Stimulated activated memory B cell treated with anti-CD40 and anti-IgM and Interleukin-4, amounts not matched to agents 10 μg/mL and 1 μg/mL and 100 μg/mL, for 72 hours (primary cell): ENCODE data around the gene XYLB.
"Not testable (repeated sequence)": the region's sequence is repeated elsewhere in the genome, so short reads cannot be mapped to it uniquely, and the experiment has no call there.

Experiments used
- ATAC-seq: fragments of 150-1000 bp; cut with Tn5 transposase; 2 replicates; pipeline ENCODE4 v1.10.0; 2021
- H3K27ac Mint-ChIP-seq: one replicate; pipeline ENCODE4 v1.8.0; 2022; ENCODE audit warnings: mild to moderate bottlenecking, mixed read lengths
- H3K27me3 Mint-ChIP-seq: one replicate; pipeline ENCODE4 v1.8.0; 2022; ENCODE audit warnings: mixed read lengths
- H3K36me3 Mint-ChIP-seq: one replicate; pipeline ENCODE4 v1.8.0; 2022; ENCODE audit warnings: mixed read lengths
- H3K4me1 Mint-ChIP-seq: one replicate; pipeline ENCODE4 v1.8.0; 2022; ENCODE audit warnings: mixed read lengths
- H3K4me3 Mint-ChIP-seq: one replicate; pipeline ENCODE4 v1.8.0; 2022; ENCODE audit warnings: mild to moderate bottlenecking, moderate library complexity, mixed read lengths
- H3K9me3 Mint-ChIP-seq: one replicate; pipeline ENCODE4 v1.8.0; 2022; ENCODE audit warnings: mixed read lengths

The XYLB gene

DNA sequence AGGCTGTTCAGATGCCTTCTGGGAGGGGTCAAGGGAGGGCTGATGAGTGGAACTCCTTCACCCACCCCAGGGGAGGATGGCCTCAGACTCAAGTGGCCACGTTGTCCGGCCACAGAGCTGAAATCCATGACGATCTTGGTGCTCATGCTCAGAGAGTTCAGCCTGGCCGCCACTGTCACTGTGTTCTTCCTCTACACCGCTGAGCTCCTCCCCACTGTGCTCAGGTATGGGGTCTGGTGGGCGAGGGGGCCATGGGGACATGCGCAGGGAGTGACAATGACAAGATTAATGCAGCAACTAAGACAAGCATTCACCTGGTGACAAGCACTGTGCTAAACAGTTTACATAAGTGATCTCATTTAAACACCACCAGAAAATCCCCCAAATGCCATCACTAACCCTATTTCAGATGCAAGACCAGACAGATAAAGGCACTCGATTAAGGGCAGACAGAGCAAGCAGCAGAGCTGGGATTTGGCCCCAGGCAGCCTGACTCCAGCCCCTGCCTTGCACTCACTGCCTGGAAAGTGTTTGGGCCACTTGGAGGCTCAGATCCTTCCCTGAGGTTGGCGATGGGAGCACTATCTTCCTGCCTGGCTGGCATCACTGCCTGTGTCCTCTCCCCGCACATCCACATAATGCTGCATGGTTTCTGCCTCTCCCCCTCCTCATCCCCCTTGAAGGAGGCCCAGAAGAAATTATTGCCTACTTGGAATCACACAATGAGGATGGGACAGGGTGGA, 30.9 kb upstream of the XYLB start:
- Mint-ChIP-seq H3K4me1 (no peaks in the 10 kb centered on the region), H3K9me3 (peaks cover 3% of the 10 kb centered on the region), H3K36me3 (no peaks in the 10 kb centered on the region), H3K27me3 (peaks cover 15% of the 10 kb centered on the region), H3K27ac (no peak overlapping the region), H3K4me3 (no peak overlapping the region)
- no peak for ATAC-seq

DNA sequence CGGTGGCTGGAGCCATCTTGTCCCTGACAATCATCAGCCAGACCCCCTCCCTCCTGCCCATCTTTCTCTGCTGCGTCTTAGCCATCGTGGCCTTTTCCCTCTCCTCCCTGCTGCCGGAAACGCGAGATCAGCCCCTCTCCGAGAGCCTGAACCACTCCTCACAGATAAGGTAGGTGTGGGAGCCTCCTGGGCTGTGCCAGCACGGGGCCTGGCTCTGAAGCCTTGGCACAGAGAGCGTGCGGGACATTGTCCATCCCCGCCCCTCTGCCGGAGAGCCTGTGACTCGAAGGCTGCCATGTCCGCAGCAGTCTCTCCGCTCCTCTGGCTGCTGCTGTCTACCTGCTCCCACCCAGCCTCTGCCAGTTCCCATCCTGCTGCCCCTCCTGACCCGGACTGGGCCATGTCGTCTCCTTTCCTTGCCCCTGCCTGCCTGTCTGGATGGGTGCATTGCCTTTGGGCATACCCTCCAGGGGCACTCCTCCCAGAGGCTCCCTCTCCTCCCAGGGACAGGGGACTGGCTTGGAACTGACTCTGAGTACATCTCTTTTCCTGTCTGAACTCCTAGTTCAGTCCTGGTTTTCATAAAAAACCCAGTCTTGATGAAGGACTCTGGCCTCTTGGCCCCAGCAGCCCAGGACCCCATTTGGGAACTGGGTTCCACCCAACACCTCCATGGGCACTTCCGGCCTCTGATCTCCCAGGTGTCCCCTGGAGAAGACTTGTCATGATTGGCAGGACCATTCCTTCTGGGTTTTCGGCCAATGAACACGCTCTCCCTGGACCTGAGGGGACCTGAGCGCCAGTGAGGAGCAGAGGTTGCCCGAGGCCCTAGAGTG, 30.0 kb upstream of the XYLB start:
- ATAC-seq: no peak
- peaks cover 15% of the 10 kb centered on the region for H3K27me3 Mint-ChIP-seq
- H3K4me1 Mint-ChIP-seq: no peaks in the 10 kb centered on the region

DNA sequence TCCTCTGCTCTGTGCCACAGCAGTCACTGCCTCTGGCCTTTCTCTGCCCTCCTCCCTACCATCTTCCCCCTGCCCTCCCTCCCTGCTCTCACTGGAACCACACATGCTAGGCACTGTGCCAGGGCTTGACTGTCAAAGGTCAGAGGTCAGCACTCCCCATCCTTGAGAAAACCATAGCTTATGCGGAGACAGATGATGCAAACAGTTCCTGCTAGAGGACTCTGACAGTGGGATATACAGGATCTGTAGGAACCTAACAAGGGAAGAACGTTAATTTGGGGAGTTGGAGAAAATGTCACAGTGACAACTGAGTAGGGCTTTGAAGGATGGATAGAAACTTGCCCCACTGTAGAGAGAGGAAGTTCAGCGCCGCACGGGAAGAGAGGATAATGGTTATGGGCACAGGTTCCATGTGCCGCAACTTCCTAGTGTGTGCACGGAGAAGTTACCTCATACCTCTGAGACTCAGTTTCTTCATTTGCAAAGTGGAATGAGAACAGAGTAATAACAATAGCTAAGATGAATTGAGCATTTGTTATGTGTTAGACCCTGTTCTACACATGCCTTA, 29.3 kb upstream of the XYLB start:
- Mint-ChIP-seq H3K4me3 (no peak overlapping the region), H3K27ac (no peak overlapping the region), H3K36me3 (no peaks in the 10 kb centered on the region), H3K9me3 (peaks cover 6% of the 10 kb centered on the region), H3K27me3 (peaks cover 9% of the 10 kb centered on the region), H3K4me1 (no peaks in the 10 kb centered on the region)
- ATAC-seq: no peak

More for the DNA sequence above, 30.0 kb upstream of the XYLB start:
- Mint-ChIP-seq H3K27ac (no peak overlapping the region), H3K9me3 (peaks cover 3% of the 10 kb centered on the region), H3K4me3 (no peak overlapping the region), H3K36me3 (no peaks in the 10 kb centered on the region)

DNA sequence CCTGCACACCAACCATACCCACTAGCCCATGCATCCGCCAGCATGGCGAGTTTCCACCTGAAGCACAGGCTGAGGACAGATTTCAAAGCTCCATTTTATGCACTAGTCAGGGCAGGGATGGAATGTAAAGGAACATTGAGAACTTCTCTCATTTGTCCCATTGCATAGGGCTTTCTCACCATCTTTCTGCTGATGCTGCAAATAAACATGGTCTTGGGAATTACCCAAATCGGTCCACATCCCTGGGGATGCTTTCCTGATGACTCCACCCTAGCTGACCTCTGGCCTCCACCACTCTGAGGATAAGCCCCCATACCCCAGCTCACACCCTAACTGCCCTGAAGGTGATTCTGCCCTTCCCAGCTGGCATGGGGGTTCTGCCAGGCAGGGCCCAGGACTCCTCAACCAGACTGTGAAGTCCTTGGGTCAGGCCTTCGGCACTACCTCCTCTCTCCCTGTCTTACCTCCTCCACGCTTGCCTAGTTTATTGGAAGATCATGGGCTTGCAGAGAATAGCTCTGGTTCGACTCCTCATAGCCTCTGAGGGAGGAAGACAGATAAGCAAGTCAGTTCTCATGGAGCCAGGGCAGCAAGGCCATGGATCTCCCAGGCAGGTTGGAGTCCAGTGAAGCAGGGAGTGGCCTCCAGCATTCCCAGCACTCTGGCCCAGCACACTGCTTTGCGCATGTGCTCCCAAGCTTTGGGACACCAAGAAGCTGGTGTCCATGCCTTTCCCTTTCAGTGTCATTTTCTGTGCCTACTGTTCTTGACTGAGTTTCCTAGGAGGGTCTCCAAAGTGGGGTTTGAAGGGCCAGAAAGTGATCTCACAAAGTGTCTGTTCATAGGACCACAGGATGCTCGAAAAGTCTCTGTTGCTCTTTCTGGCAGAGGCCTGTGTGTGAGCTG, 27.6 kb upstream of the XYLB start:
- H3K4me1 Mint-ChIP-seq: no peaks in the 10 kb centered on the region
- no peak for ATAC-seq

DNA sequence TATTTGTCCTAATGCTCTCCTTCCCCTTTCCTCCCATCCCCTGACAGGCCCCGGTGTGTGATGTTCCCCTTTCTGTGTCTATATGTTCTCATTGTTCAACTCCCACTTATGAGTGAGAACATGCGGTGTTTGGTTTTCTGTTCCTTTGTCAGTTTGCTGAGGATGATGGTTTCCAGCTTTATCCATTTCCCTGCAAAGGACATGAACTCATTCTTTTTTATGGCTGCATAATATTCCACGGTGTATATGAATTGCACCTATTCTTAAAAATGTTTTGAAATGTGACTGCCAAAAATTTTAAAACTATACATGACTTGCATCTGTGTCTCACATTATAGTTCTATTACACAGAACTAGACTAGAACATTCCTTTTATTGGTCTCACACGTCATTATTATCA, 25.9 kb upstream of the XYLB start:
- ATAC-seq, H3K27ac Mint-ChIP-seq, H3K4me3 Mint-ChIP-seq, H3K4me1 Mint-ChIP-seq, H3K36me3 Mint-ChIP-seq: not testable (repeated sequence)
- peaks cover 24% of the 10 kb centered on the region for H3K27me3 Mint-ChIP-seq
- H3K9me3 Mint-ChIP-seq: peaks cover 13% of the 10 kb centered on the region

More for the DNA sequence above, 27.6 kb upstream of the XYLB start:
- Mint-ChIP-seq H3K4me3 (no peak overlapping the region), H3K27me3 (peaks cover 8% of the 10 kb centered on the region), H3K9me3 (peaks cover 13% of the 10 kb centered on the region), H3K27ac (no peak overlapping the region), H3K36me3 (no peaks in the 10 kb centered on the region)

DNA sequence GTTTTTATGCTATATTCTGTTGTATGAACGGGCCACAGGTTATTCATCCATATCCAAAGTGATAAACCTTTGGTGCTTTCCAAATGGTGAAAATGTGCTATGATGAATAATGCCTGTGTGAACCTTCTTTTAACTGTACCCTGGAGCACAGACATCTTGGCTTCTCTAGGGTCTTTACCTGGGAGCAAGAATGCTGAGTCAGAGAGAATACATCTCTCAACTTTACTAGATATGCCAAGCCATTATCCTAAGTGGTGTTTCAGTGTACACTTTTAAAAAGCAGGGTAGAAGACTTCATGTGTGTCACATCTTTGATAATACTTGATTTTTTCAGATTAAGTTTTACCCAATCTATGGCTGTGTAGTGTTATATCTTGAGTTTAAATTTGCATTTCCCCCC, 23.5 kb upstream of the XYLB start:
- Mint-ChIP-seq H3K36me3 (no peaks in the 10 kb centered on the region), H3K27ac (no peak overlapping the region), H3K4me3 (no peak overlapping the region), H3K4me1 (no peaks in the 10 kb centered on the region), H3K9me3 (peaks cover 16% of the 10 kb centered on the region), H3K27me3 (peaks cover 46% of the 10 kb centered on the region)
- ATAC-seq: no peak

DNA sequence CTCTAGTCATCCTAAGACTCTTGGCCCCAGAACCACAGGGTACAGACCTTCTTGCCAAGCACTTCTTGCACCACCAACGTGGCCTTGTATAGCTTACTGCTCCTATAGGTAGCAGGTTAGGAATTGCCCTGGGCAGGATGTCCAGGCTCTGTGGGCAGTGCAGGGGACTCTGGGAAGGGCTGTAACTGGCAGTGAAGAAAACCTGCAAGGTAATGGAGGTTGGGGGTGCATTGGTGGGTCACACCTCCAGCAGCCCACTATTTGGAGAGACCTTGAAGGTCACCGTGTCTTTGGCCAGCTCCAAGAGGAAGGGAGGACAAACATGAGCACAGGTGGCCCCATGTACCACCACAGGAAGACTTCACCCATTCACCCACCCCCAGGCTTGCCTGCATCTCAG, 21.3 kb upstream of the XYLB start:
- H3K4me1 Mint-ChIP-seq: no peaks in the 10 kb centered on the region
- H3K9me3 Mint-ChIP-seq: peaks cover 16% of the 10 kb centered on the region
- no peak overlapping the region for H3K27ac Mint-ChIP-seq
- H3K27me3 Mint-ChIP-seq: peaks cover 54% of the 10 kb centered on the region
- H3K36me3 Mint-ChIP-seq: no peaks in the 10 kb centered on the region
- H3K4me3 Mint-ChIP-seq: no peak overlapping the region
- no peak for ATAC-seq

DNA sequence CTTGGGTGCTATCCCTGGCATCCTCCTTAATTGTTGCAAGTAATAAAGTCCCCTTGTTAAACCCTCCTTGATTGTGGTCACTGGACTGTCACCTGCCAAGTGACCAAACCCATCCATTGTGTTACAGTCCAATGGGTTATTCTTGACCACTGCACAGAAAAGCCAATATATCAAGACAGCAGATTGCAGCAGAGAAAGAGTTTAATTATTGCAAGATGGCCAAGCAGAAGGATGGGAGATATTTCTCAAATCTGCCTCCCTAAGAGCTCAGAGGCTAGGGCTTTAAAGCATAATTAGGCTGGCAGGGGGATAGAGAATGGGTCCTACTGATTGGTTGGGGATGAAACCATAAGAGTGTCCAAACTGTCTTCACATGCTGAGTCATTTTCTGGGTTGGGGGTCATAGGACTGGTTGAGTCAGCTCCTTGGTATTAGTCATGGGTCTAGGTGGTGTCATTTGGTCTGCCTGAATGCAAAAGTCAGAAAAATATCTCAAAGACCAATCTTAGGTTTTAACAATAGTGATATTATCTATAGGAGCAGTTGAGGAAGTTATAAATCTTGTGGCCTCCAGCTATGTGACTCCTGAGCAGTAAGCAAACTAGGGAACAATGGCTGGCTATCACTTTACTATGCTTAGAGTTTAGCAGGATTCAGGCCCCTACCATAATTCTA, 19.1 kb upstream of the XYLB start:
- ATAC-seq: no peak
- peaks cover 66% of the 10 kb centered on the region for H3K27me3 Mint-ChIP-seq
- H3K9me3 Mint-ChIP-seq: peaks cover 9% of the 10 kb centered on the region
- H3K27ac Mint-ChIP-seq: no peak overlapping the region
- H3K4me1 Mint-ChIP-seq: no peaks in the 10 kb centered on the region
- H3K4me3 Mint-ChIP-seq: no peak overlapping the region
- no peaks in the 10 kb centered on the region for H3K36me3 Mint-ChIP-seq

DNA sequence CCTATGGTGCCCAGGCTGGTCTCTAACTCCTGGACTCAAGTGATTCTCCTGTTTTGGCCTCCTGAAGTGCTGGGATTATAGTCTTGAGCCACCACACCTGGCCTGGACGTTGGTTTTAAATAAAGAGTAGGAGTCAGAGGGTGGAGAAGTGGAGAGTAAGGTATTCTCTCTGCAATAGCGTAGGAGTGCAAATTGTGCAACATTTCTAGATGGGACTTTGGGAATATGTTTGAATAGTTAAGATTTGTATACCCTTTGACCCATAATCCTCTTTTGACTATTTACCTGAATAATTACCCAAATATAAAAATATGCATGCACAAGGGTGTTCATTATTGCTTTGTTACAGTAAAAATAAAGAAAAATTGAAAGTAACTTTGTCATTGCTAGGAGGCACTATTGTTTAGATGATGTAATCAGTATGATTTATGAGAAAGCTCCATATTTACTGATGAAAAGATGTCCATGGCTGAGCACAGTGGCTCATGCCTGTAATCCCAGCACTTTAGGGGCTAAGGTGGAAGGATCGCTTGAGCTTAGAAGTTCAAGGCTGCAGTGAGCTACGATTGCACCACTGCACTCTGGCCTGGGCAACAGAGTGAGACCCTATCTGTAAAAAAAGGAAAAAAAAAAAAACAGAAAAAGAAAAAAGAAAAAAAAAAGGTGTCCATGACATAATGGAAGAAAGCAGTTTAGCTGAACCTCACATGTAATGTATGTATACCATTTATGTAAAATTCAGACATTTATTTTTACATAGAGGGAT, 15.1 kb upstream of the XYLB start:
- no peak overlapping the region for H3K27ac Mint-ChIP-seq
- no peak overlapping the region for H3K4me3 Mint-ChIP-seq
- H3K4me1 Mint-ChIP-seq: no peaks in the 10 kb centered on the region
- ATAC-seq: no peak
- no peaks in the 10 kb centered on the region for H3K36me3 Mint-ChIP-seq
- H3K27me3 Mint-ChIP-seq: peaks cover 55% of the 10 kb centered on the region
- peaks cover 3% of the 10 kb centered on the region for H3K9me3 Mint-ChIP-seq

DNA sequence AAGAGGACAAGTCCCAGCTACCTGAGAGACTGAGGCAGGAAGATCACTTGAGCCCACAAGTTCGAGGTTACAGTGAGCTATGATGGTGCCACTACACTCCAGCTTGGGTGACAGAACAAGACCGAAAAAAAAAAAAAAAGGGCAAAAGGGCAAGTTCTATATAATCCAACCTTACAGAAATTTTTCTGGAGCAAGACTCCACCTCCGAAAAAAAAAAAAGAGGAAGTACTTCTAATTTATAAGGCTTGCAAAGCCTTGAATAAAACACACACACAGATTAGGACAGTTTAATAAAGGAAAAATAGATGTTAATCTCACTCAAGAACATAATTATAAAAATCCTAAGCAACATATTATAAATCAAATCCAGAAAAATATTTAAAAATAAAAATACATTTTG, 14.4 kb upstream of the XYLB start:
- H3K9me3 Mint-ChIP-seq: peaks cover 2% of the 10 kb centered on the region
- H3K27me3 Mint-ChIP-seq: peaks cover 51% of the 10 kb centered on the region
- H3K36me3 Mint-ChIP-seq: no peaks in the 10 kb centered on the region
- no peak overlapping the region for H3K27ac Mint-ChIP-seq
- H3K4me1 Mint-ChIP-seq: no peaks in the 10 kb centered on the region
- ATAC-seq: no peak
- no peak overlapping the region for H3K4me3 Mint-ChIP-seq

DNA sequence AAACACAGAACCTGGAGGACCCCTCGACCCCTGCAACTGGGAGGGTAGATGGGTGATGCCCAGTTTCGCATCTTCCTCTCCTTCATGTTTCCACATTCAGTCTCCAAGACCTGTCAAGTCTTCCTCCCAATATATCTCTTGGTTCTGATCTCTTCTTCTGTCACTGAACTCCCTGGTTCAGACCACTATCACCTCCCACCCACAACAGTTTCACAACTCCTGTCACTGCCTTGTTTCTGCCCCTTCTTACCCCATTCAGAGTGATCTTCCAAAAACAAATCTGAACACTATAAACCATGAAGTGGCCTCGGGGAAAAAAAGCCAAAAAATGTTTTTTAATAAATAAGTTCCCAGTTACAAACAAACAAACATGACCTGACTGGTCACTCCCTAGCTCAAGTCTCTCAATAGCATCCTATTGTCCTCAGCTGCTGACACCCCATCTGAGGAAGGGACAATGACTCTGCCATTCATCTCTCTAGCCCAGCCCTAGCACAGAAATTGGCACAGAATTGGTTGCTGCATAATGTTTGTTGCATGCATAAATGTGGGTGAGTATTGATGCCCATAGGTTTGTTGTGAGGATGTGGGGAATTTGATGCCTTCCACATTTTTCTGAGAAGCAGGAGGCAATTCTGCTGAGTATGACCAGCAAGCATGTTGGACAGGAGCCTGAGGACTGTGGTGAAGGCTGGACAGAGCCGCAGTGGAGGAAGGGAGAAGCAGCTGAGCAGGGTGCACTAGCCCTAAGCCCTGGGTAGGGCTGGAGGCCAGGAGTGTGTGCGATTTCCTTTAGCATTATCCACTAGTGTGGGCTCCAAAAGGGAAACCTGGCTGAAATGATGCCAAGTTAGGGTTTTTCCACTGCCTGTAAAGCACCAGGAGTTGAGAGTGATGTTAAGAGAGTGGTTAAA, 12.2 kb upstream of the XYLB start:
- Mint-ChIP-seq H3K4me1 (no peaks in the 10 kb centered on the region), H3K36me3 (no peaks in the 10 kb centered on the region), H3K27me3 (peaks cover 38% of the 10 kb centered on the region), H3K9me3 (no peaks in the 10 kb centered on the region), H3K4me3 (no peak overlapping the region), H3K27ac (no peak overlapping the region)
- ATAC-seq: no peak

DNA sequence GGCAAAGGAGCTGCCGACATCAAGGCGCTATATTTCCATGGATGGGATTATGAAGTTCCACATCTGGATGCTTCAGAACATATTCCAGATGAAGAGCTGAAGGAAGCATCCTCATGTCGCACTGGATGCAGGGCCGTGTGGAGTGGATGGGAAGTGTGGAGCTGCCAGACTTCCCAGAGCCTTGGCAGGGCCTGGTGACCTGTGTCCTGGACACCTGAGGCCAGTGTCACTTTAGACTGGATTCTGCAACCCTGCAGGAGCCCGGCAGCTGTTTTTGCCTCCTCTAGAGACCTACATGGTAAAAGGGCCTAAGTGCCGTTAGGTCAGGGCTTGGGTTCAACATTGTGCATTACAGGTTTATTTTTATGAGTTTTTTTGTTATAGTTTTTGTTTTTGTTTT, 11.3 kb upstream of the XYLB start:
- Mint-ChIP-seq H3K27ac (no peak overlapping the region), H3K36me3 (no peaks in the 10 kb centered on the region), H3K27me3 (peaks cover 38% of the 10 kb centered on the region), H3K4me3 (no peak overlapping the region), H3K9me3 (no peaks in the 10 kb centered on the region), H3K4me1 (no peaks in the 10 kb centered on the region)
- ATAC-seq: no peak

DNA sequence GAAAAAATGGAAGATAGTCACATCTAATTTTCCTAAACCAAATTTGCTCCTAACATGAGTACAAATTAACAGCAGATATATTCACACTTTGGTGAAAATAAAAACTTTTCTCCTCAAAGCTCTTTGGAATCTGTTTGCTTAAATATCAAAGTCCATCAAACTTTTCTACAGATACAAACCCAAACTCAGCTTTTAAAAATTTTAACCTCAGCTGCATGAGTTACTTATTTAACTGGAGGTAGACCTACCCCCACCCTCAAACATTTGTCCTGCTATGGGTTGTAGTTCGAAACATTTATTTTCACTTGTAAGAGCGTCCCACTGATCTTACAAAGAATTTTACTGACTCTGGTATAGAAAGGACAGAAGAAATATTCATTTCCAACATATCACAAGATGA, 8.9 kb upstream of the XYLB start:
- no peaks in the 10 kb centered on the region for H3K36me3 Mint-ChIP-seq
- H3K4me3 Mint-ChIP-seq: no peak overlapping the region
- H3K9me3 Mint-ChIP-seq: no peaks in the 10 kb centered on the region
- H3K27me3 Mint-ChIP-seq: peaks cover 25% of the 10 kb centered on the region
- H3K27ac Mint-ChIP-seq: no peak overlapping the region
- no peak for ATAC-seq
- no peaks in the 10 kb centered on the region for H3K4me1 Mint-ChIP-seq
